Measurements from ENCODE around the gene GPER1.

DNA sequence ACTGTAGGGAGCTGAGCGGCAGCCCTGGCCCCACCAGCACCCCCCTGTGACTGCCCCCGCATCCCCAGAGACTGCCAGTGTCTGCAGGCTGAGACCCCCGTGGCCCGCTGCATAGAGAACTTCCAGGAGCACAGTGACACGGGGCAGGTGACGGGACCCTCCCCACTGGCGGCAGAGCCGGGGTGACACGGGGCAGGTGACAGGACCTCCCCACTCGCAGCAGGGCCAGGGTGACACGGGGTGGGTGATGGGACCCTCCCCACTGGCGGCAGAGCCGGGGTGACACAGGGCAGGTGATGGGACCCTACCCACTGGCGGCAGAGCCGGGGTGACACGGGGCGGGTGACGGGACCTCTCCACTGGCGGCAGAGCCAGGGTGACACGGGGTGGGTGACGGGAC is 2.3 kb downstream of the GPER1 start:
- no peak for TF ChIP-seq SIN3A (IDR thresholded peaks at IDR 0.05; ENCODE audit: borderline replicate concordance, insufficient read depth, low read length)
- TF ChIP-seq TAF1 (IDR thresholded peaks at IDR 0.05; ENCODE audit: borderline replicate concordance, insufficient read depth, low read length) = no peak

All from PFSK-1 (cell line).